Measurements from ENCODE around the gene PACSIN2. TPM values are rescaled to one million over a fixed set of nuclear protein-coding genes. Genes with fewer than 3 reads are reported as not detected.

Gene PACSIN2
- total RNA-seq, 1 donor from 2014 or later = 49.8 TPM

DNA sequence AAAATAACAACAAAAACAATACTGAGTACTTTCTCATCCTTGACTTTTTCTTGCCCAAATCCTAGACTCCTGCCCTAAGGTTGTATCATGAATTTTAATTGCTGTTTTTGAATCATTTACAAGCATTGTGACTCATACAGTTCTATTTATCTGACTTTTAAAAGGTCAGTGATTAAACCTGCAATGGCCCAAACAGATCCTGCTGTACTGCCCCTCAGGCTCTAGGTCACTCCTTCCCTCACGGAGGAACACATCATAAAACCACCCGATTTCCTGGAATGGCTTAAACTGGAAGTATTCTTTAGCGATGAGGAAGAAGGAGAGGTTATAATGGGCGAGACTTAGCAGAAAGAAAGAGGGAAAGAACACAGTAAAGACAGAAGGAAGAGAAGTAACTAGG lies 170.2 kb downstream of the PACSIN2 start:
- TF ChIP-seq, protein P1, sequence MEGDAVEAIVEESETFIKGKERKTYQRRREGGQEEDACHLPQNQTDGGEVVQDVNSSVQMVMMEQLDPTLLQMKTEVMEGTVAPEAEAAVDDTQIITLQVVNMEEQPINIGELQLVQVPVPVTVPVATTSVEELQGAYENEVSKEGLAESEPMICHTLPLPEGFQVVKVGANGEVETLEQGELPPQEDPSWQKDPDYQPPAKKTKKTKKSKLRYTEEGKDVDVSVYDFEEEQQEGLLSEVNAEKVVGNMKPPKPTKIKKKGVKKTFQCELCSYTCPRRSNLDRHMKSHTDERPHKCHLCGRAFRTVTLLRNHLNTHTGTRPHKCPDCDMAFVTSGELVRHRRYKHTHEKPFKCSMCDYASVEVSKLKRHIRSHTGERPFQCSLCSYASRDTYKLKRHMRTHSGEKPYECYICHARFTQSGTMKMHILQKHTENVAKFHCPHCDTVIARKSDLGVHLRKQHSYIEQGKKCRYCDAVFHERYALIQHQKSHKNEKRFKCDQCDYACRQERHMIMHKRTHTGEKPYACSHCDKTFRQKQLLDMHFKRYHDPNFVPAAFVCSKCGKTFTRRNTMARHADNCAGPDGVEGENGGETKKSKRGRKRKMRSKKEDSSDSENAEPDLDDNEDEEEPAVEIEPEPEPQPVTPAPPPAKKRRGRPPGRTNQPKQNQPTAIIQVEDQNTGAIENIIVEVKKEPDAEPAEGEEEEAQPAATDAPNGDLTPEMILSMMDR (IDR thresholded peaks at IDR 0.05; ENCODE audit: insufficient read depth, low read length, severe bottlenecking) = no peak

DNA sequence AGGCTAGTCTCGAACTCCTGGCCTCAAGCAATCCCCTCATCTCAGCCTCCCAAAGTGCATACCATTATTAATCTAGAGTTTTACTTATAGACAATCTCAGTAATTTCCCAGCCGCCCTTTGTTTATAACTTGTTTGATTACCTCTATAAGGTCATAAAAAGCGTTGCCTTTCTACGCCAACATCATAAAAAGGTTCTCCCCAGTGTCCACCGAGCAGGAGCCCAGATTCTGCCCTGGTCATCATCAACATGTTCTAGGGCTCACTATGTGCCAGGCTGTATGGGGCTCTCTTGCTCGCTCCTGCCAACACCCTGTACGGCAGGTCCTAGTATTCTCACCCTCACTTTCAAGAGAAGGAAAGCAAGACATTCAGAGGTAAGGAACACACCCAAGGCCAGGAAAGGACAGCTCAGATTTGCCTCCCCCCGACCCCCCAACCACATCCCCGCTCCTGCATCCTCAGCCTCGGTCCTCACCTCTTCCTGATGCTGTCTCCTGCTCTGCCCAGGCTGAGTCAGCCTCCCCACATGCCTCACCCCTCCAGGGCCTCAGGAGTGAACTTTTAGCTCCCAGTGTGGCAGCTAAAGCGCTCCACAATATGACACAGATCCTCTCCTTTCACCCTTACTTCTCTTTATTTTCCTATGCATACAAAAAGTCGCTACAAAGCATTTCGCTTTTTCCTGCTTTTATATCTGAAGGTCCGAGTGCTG lies 172.1 kb downstream of the PACSIN2 start:
- Histone ChIP-seq H3K27me3 (ENCODE audit: control insufficient read depth, insufficient read depth, low read length) (no peaks in the 10 kb centered on the region), H3K36me3 (ENCODE audit: control insufficient read depth, insufficient read depth, low read length) (peaks cover 7% of the 10 kb centered on the region), H3K4me3 (ENCODE audit: low read depth, low read length) (no peak overlapping the region)
- no peak for DNase-seq (ENCODE audit: low read depth)
- TF ChIP-seq, protein P1 (IDR thresholded peaks at IDR 0.05; ENCODE audit: insufficient read depth, low read length, severe bottlenecking) = no peak
- FAIRE-seq = no peak

More for the DNA sequence above, 170.2 kb downstream of the PACSIN2 start:
- DNase-seq (ENCODE audit: low read depth) = peak; percentile 37
- H3K4me3 ChIP-seq (ENCODE audit: low read depth, low read length) = no peak overlapping the region
- FAIRE-seq = peak; percentile 43
- H3K36me3 ChIP-seq (ENCODE audit: control insufficient read depth, insufficient read depth, low read length) = peaks cover 7% of the 10 kb centered on the region
- H3K27me3 ChIP-seq (ENCODE audit: control insufficient read depth, insufficient read depth, low read length) = no peaks in the 10 kb centered on the region

DNA sequence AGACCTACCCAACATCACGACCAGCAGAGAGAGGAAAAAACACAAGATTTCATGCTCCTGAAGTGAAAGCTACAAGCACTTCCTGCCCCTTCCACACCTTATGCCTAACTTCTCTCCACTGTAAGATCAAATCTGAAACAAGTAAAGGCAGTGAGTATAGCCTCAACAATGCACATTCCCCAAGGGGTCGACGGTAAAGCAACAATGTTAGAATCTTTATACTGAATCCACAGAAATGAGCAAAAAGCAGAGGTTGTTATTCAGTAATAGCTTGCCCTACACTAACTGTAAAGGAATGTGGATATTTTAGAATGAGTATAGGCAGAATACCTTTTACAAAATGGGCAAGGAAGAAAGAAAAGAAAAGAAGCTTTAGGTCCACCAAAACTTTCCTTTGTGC lies 173.5 kb downstream of the PACSIN2 start:
- Histone ChIP-seq H3K27me3 (ENCODE audit: control insufficient read depth, insufficient read depth, low read length) (no peaks in the 10 kb centered on the region), H3K4me3 (ENCODE audit: low read depth, low read length) (no peak overlapping the region), H3K36me3 (ENCODE audit: control insufficient read depth, insufficient read depth, low read length) (peaks cover 8% of the 10 kb centered on the region)
- TF ChIP-seq, protein P1 (IDR thresholded peaks at IDR 0.05; ENCODE audit: insufficient read depth, low read length, severe bottlenecking) = no peak
- no peak for FAIRE-seq
- no peak for DNase-seq (ENCODE audit: low read depth)

DNA sequence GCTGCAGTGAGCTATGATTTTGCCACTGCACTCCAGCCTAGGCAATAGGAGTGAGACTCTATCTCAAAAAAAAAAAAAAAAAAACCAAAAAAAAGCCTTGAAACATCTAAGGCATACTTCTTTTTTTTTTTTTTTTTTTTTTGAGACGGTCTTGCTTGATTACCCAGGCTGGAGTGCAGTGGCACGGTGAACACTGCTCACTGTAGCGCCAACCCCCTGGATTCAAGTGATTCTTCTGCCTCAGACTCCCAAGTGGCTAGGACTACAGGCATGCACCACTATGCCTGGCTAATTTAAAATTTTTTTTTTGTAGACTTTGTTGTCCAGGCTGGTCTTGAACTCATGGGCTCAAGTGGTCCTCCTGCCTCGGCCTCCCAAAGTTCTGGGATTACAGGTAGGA lies 177.4 kb downstream of the PACSIN2 start:
- FAIRE-seq (no peak), DNase-seq (ENCODE audit: low read depth) (no peak)
- peaks cover 8% of the 10 kb centered on the region for H3K36me3 ChIP-seq (ENCODE audit: control insufficient read depth, insufficient read depth, low read length)

DNA sequence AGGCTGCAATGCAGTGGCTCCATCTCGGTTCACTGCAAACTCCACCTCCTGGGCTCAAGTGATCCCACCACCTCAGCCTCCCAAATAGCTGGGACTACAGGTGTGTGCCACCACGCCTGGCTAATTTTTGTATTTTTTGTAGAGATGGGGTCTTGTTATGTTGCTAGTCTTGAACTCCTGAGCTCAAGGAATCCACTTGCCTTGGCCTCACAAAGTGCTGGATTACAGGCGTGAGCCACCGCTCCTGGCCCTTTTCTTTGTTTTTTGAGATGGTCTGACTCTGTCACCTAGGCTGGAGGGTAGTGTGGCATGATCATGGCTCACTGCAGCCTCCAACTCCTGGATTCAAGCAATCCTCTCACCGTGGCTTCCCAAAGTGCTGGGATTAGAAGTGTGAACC lies 178.9 kb downstream of the PACSIN2 start:
- TF ChIP-seq, protein P1 (IDR thresholded peaks at IDR 0.05; ENCODE audit: insufficient read depth, low read length, severe bottlenecking) = no peak
- FAIRE-seq (no peak), DNase-seq (ENCODE audit: low read depth) (no peak)
- H3K4me3 ChIP-seq (ENCODE audit: low read depth, low read length) = no peak overlapping the region
- H3K36me3 ChIP-seq (ENCODE audit: control insufficient read depth, insufficient read depth, low read length) = peaks cover 10% of the 10 kb centered on the region
- no peaks in the 10 kb centered on the region for H3K27me3 ChIP-seq (ENCODE audit: control insufficient read depth, insufficient read depth, low read length)

More for the DNA sequence above, 177.4 kb downstream of the PACSIN2 start:
- TF ChIP-seq, protein P1 (IDR thresholded peaks at IDR 0.05; ENCODE audit: insufficient read depth, low read length, severe bottlenecking) = no peak
- no peak overlapping the region for H3K4me3 ChIP-seq (ENCODE audit: low read depth, low read length)
- H3K27me3 ChIP-seq (ENCODE audit: control insufficient read depth, insufficient read depth, low read length) = no peaks in the 10 kb centered on the region

Data from bronchial epithelial cell (primary cell).